ENCODE results near the gene DOCK4. TPM values are rescaled to one million over a fixed set of nuclear protein-coding genes. Genes with fewer than 3 reads are reported as not detected.

DOCK4 gene
- total and polyA plus RNA-seq, 2 of the 8 experiments (the other 6 are each of a cell fraction or from before 2014, with no cell fraction given): 5.1 to 23.6 TPM

- Histone ChIP-seq H3K36me3 (ENCODE audit: control insufficient read depth in 2 of 4, insufficient read depth in 4 of 4, low read length in 3 of 4) (no peaks in the 10 kb centered on the region), H4K5ac (ENCODE audit: insufficient read length, low read depth, low read length) (no peak overlapping the region), H3K23me2 (ENCODE audit: low read depth, low read length) (no peaks in the 10 kb centered on the region), H3K9me3 (ENCODE audit: insufficient read depth in 2 of 2, low read depth in 1 of 2, low read length in 1 of 2) (no peaks in the 10 kb centered on the region), H3K18ac (ENCODE audit: extremely low read depth, low read length) (no peak overlapping the region), H3K56ac (replicated peaks; ENCODE audit: insufficient read length, low read depth, low read length) (no peak overlapping the region), H2BK12ac (ENCODE audit: low read depth, low read length) (no peak overlapping the region), H3K79me2 (ENCODE audit: control insufficient read depth in 1 of 2, insufficient read depth in 2 of 2, low read length in 2 of 2) (peaks cover 0 to 17% of the 10 kb centered on the region in 2 experiments; a peak in 2 of 4 replicates), H3K14ac (ENCODE audit: insufficient read length) (no peak overlapping the region), H3K4ac (replicated peaks; ENCODE audit: insufficient read length, low read depth, low read length) (no peak overlapping the region), H3K23ac (ENCODE audit: insufficient read length) (no peak overlapping the region), H4K91ac (replicated peaks; ENCODE audit: insufficient read length, low read length) (no peak overlapping the region), H3K27me3 (replicated peaks in 1 of 4; ENCODE audit: control insufficient read depth in 3 of 4, extremely low read depth in 1 of 4, insufficient read depth in 3 of 4, low read length in 3 of 4) (no peaks in the 10 kb centered on the region), H3K4me2 (ENCODE audit: insufficient read depth in 1 of 2, low read depth in 2 of 2, low read length in 2 of 2) (no peak overlapping the region), H3K4me3 (ENCODE audit: extremely low read depth in 1 of 4, insufficient read depth in 2 of 4, low read depth in 3 of 4, low read length in 4 of 4) (no peak overlapping the region), H2AFZ (ENCODE audit: low read length) (no peak overlapping the region), H2BK120ac (replicated peaks; ENCODE audit: low read depth, low read length) (no peak overlapping the region), H2AK5ac (ENCODE audit: low read depth, low read length) (no peak overlapping the region), H2BK5ac (ENCODE audit: low read depth, low read length) (no peak overlapping the region), H3K79me1 (ENCODE audit: low read depth, low read length) (0 out of 2 replicates have a peak, but pooled peaks cover 6% of the 10 kb centered on the region), H4K8ac (ENCODE audit: extremely low read depth, insufficient read depth, low read length) (no peak overlapping the region), H3K4me1 (replicated peaks in 1 of 4; ENCODE audit: control insufficient read depth in 3 of 4, insufficient read depth in 4 of 4, low read length in 3 of 4) (no peaks in the 10 kb centered on the region), H4K20me1 (replicated peaks in 1 of 2; ENCODE audit: control insufficient read depth in 1 of 2, insufficient read depth in 2 of 2, low read length in 2 of 2) (no peaks in the 10 kb centered on the region), H2BK15ac (ENCODE audit: low read length) (no peak overlapping the region), H3K27ac (ENCODE audit: low read depth, low read length) (no peak overlapping the region), H3K9ac (replicated peaks in 1 of 4; ENCODE audit: extremely low read depth in 1 of 4, low read depth in 3 of 4, low read length in 3 of 4) (no peak overlapping the region), H2BK20ac (ENCODE audit: low read length) (no peak overlapping the region)
- DNase-seq (ENCODE audit: low read depth in 1 of 2, low spot score in 2 of 2) (no peak), FAIRE-seq (no peak)
- TF ChIP-seq SIRT6 (IDR thresholded peaks at IDR 0.05; ENCODE audit: low read length): no peak
- TF ChIP-seq JUND (IDR thresholded peaks at IDR 0.05; ENCODE audit: low read length): no peak
- TF ChIP-seq, protein P1, sequence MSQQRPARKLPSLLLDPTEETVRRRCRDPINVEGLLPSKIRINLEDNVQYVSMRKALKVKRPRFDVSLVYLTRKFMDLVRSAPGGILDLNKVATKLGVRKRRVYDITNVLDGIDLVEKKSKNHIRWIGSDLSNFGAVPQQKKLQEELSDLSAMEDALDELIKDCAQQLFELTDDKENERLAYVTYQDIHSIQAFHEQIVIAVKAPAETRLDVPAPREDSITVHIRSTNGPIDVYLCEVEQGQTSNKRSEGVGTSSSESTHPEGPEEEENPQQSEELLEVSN (IDR thresholded peaks at IDR 0.05): no peak
- no peak for TF ChIP-seq KDM1A (IDR thresholded peaks at IDR 0.05; ENCODE audit: borderline replicate concordance, low read length)
- ChIA-PET CTCF (ENCODE audit: partially characterized antibody) (no interaction called here), POLR2A (ENCODE audit: partially characterized antibody) (no interaction called here)
Observed at GRCh38 chr7:112122144-112122543, 84.1 kb downstream of the DOCK4 start.

All from H1 (cell line).